MM.1S (cell line): ENCODE measurements around the gene DDX54.

Experiments used
- DNase-seq: peaks from one replicate; pipeline ENCODE4 v3.0.0-alpha.2; 2015
- H2AFZ ChIP-seq: fragments of 300-600 bp; sonication (generic); 2 replicates; pipeline ENCODE4 v1.6.0; 2016; ENCODE audit warnings: antibody characterized with exemption, low read length
- H3F3A ChIP-seq: fragments of 300-600 bp; sonication (generic); 2 replicates; pipeline ENCODE4 v1.6.1; 2016; ENCODE audit warnings: mild to moderate bottlenecking, antibody characterized with exemption, low read length, moderate library complexity, mixed read lengths; ENCODE audit not compliant: insufficient read depth
- H3K27ac ChIP-seq: fragments of 300-600 bp; sonication (generic); 2 replicates; pipeline ENCODE4 v1.5.1; 2016; ENCODE audit warnings: mild to moderate bottlenecking, low read length
- H3K27me3 ChIP-seq: fragments of 300-600 bp; sonication (generic); replicated peaks from 2 replicates; pipeline ENCODE4 v1.6.0; 2016; ENCODE audit warnings: low read length; ENCODE audit not compliant: insufficient read depth
- H3K36me3 ChIP-seq: fragments of 300-600 bp; sonication (generic); replicated peaks from 2 replicates; pipeline ENCODE4 v1.6.1; 2016; ENCODE audit warnings: mild to moderate bottlenecking, low read length, mixed read lengths; ENCODE audit not compliant: insufficient read depth
- H3K4me1 ChIP-seq: fragments of 300-600 bp; sonication (generic); 2 replicates; pipeline ENCODE4 v1.6.1; 2016; ENCODE audit warnings: low read length, mixed read lengths
- H3K4me2 ChIP-seq: fragments of 300-600 bp; sonication (generic); 2 replicates; pipeline ENCODE4 v1.6.0; 2016; ENCODE audit warnings: low read depth, low read length
- H3K4me3 ChIP-seq: fragments of 300-600 bp; sonication (generic); 2 replicates; pipeline ENCODE4 v1.5.1; 2016; ENCODE audit warnings: low read length, mixed read lengths
- H3K79me2 ChIP-seq: fragments of 300-600 bp; sonication (generic); 2 replicates; pipeline ENCODE4 v1.6.1; 2016; ENCODE audit warnings: mixed run types, low read length, mixed read lengths
- H3K9ac ChIP-seq: fragments of 300-600 bp; sonication (generic); 2 replicates; pipeline ENCODE4 v1.6.1; 2016; ENCODE audit warnings: low read length, mixed read lengths
- H3K9me2 ChIP-seq: fragments of 300-600 bp; sonication (generic); replicated peaks from 2 replicates; pipeline ENCODE4 v1.6.1; 2016; ENCODE audit warnings: mild to moderate bottlenecking, low read length, mixed read lengths; ENCODE audit not compliant: insufficient read depth
- H3K9me3 ChIP-seq: fragments of 300-600 bp; sonication (generic); replicated peaks from 2 replicates; pipeline ENCODE4 v1.6.1; 2016; ENCODE audit warnings: mild to moderate bottlenecking, low read length, mixed read lengths; ENCODE audit not compliant: insufficient read depth
- H4K20me1 ChIP-seq: fragments of 300-600 bp; sonication (generic); 2 replicates; pipeline ENCODE4 v1.6.1; 2016; ENCODE audit warnings: mild to moderate bottlenecking, low read length, moderate library complexity, mixed read lengths; ENCODE audit not compliant: insufficient read depth
- CTCF ChIP-seq: fragments of 300-600 bp; sonication (generic); IDR thresholded peaks from 2 replicates; pipeline ENCODE4 v1.5.1; 2016; ENCODE audit warnings: antibody characterized with exemption, low read length, mixed read lengths
- EZH2 ChIP-seq: fragments of 300-600 bp; sonication (generic); optimal IDR thresholded peaks from 2 replicates; pipeline ENCODE3; 2017; ENCODE audit warnings: low read depth, mild to moderate bottlenecking, antibody characterized with exemption, low read length, mixed read lengths
- EZH2phosphoT487 ChIP-seq: fragments of 300-600 bp; sonication (generic); IDR thresholded peaks from 2 replicates; pipeline ENCODE4 v1.6.1; 2018; ENCODE audit warnings: antibody characterized with exemption, low read length

DDX54 gene

GRCh38 chr12:113186033-113186365 is 721 bp upstream of the DDX54 start:
- H3K27me3 ChIP-seq, result no peaks in the 10 kb centered on the region
- H3K4me2 ChIP-seq, result peak overlapping the region; percentile 66; the same call in 1 of the 2 replicates
- H3K9ac ChIP-seq, result peak overlapping the region; percentile 98
- H3K27ac ChIP-seq, result peak overlapping the region; percentile 79; the same call in 1 of the 2 replicates
- peaks cover 46% of the 10 kb centered on the region for H3K79me2 ChIP-seq
- no peak for TF ChIP-seq EZH2phosphoT487
- no peak for TF ChIP-seq CTCF
- no peak for TF ChIP-seq EZH2
- no peaks in the 10 kb centered on the region for H3K36me3 ChIP-seq
- H3K4me1 ChIP-seq, result peaks cover 5% of the 10 kb centered on the region; the same call in 1 of the 2 replicates
- no peaks in the 10 kb centered on the region for H3F3A ChIP-seq
- H3K9me3 ChIP-seq, result no peaks in the 10 kb centered on the region
- H2AFZ ChIP-seq, result peak overlapping the region; percentile 74
- H3K9me2 ChIP-seq, result no peaks in the 10 kb centered on the region
- peak overlapping the region; percentile 88 for H3K4me3 ChIP-seq
- no peak for DNase-seq
- no peaks in the 10 kb centered on the region for H4K20me1 ChIP-seq

GRCh38 chr12:113184900-113185179 is 438 bp downstream of the DDX54 start:
- Histone ChIP-seq H3K9me3 (no peaks in the 10 kb centered on the region), H3K4me2 (peak overlapping the region; percentile 62; the same call in 1 of the 2 replicates), H3K27ac (peak overlapping the region; percentile 79), H3K27me3 (no peaks in the 10 kb centered on the region), H3K4me3 (peak overlapping the region; percentile 88), H4K20me1 (no peaks in the 10 kb centered on the region), H3F3A (no peaks in the 10 kb centered on the region), H2AFZ (peak overlapping the region; percentile 74), H3K79me2 (peaks cover 46% of the 10 kb centered on the region), H3K36me3 (no peaks in the 10 kb centered on the region), H3K9ac (peak overlapping the region; percentile 98), H3K9me2 (no peaks in the 10 kb centered on the region), H3K4me1 (peaks cover 5% of the 10 kb centered on the region; the same call in 1 of the 2 replicates)
- peak; percentile 80 for DNase-seq
- TF ChIP-seq CTCF (no peak), EZH2 (no peak), EZH2phosphoT487 (no peak)

GRCh38 chr12:113184098-113184899 is 979 bp downstream of the DDX54 start:
- H4K20me1 ChIP-seq, result no peaks in the 10 kb centered on the region
- no peak for TF ChIP-seq EZH2phosphoT487
- H3K36me3 ChIP-seq, result no peaks in the 10 kb centered on the region
- H3K27ac ChIP-seq, result peak overlapping the region; percentile 79; the same call in 1 of the 2 replicates
- peaks cover 46% of the 10 kb centered on the region for H3K79me2 ChIP-seq
- H3K9ac ChIP-seq, result peak overlapping the region; percentile 98
- no peaks in the 10 kb centered on the region for H3F3A ChIP-seq
- H3K9me3 ChIP-seq, result no peaks in the 10 kb centered on the region
- H3K4me1 ChIP-seq, result peaks cover 5% of the 10 kb centered on the region; the same call in 1 of the 2 replicates
- peak overlapping the region; percentile 88 for H3K4me3 ChIP-seq
- H3K4me2 ChIP-seq, result peak overlapping the region; percentile 62; the same call in 1 of the 2 replicates
- H3K9me2 ChIP-seq, result no peaks in the 10 kb centered on the region
- no peak for DNase-seq
- no peaks in the 10 kb centered on the region for H3K27me3 ChIP-seq
- no peak overlapping the region; the same call in 1 of the 2 replicates for H2AFZ ChIP-seq

- Histone ChIP-seq H2AFZ (no peak overlapping the region), H3K4me3 (no peak overlapping the region), H3K27me3 (no peaks in the 10 kb centered on the region), H3K9me2 (no peaks in the 10 kb centered on the region), H3K4me1 (peaks cover 5% of the 10 kb centered on the region; the same call in 1 of the 2 replicates), H4K20me1 (no peaks in the 10 kb centered on the region), H3K27ac (no peak overlapping the region), H3F3A (no peaks in the 10 kb centered on the region), H3K36me3 (no peaks in the 10 kb centered on the region), H3K4me2 (no peak overlapping the region), H3K9me3 (no peaks in the 10 kb centered on the region), H3K79me2 (peaks cover 46% of the 10 kb centered on the region), H3K9ac (no peak overlapping the region)
- no peak for DNase-seq
- no peak for TF ChIP-seq CTCF
- TF ChIP-seq EZH2, result no peak
- TF ChIP-seq EZH2phosphoT487, result no peak
Measured at GRCh38 chr12:113183030-113183589, 2.2 kb downstream of the DDX54 start.
